ENCODE measurements around the gene SPINT2.

SPINT2 gene

DNA sequence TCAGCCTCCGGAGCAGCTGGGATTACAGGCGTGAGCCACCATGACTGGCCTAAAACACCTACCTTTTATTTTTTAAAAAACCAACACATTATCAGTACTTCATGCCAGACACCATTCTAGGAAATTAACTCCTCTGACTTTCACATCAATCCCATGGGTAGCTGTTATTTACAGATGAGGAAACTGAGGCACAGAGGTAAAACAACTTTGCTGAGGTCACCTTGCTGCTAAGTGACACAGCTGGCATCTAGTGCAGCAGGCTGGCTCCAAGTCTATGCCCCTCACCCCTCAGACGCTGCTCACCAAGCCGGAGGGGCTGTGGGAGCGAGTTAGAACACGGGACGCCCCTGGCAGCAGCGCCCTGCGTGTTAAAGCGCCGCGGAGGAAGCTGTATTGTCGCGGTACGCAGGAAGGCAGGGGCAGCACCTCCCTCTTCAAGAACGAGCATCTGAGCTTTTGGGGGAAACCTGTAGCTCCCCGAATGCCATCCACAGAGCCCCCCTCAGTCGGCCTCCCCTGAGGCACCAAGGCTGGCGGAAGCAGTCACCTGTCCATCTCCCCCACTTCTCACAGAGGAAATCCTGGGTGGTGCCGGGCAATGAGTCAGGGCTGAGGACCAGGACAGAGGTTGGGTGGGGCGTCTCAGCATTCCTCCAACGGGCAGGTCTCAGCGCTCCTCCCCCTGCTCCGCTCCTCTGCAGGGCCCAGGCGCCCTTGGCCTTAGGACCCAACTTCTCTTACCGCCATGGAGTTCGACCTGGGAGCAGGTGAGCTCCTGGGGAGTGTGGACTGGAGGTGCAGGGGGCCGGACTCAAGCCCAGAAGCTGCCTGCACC, 39.4 kb downstream of the SPINT2 start, which contains the start of gene C19orf33:
Gene C19orf33 (plus strand): TSS at position 735 of the 835 bp plus-strand sequence. CDS start 11 bp downstream, at position 746.
- no peak for DNase-seq

DNA sequence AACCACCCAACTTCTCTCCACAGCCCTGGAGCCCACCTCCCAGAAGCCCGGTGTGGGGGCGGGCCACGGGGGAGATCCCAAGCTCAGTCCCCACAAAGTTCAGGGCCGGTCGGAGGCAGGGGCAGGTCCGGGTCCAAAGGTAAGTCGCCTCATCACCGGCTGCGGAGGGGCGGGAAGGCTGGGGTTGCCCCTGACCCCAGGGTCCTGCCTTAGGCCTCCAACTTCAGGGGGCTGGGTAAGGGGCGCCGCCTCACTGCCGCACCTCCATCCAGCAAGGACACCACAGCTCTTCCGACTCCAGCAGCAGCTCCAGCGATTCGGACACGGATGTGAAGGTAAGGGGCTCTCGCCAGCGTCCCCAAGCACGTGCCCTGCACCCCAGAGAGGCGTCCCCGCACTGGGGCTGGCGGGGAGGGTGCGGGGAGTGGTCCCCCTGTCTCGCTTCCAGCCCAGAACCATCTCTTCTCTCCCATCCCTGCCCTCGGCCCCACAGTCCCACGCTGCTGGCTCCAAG, 40.0 kb downstream of the SPINT2 start:
- no peak for DNase-seq

DNA sequence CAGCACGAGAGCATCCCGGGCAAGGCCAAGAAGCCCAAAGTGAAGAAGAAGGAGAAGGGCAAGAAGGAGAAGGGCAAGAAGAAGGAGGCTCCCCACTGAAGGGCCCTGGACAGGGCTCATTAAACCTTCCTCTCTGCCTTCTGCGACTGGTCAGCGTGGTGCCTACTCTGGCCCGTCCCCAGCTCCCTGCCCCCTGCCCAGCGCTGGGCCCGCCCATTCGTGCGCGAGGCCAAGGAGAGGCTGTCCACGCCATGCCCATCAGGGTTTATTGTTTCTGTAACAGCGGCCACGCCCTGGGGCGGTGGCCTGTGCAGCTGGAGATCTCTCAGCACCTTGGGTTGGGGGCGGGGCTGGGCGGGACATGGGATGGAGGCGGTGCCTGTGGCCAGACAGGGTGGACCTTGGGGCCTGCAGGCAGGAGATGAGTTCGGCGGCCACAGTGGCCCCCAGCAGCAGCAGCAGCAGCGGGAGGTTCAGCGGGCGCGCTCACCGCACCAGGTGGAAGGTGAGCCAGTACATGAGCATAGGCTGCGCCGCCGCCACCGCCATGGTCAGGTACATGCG, 40.6 kb downstream of the SPINT2 start:
- DNase-seq, result no peak

DNA sequence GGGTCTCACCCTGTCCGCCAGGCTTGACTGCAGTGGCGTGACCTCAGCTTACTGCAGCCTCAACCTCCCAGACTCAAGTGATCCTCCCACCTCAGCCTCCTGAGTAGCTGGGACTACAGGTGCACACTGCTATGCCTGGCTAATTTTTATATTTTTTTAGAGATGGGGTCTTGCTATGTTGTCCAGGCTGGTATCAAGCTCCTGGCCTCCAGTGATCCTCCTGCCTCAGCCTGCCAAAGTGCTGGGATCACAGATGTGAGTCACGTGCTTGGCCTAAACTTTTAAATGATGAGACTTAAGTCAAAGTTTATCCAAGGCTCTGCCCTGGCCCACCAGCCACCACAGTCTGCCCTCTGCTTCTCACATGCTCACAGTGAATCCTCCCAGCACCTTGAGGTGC, 41.9 kb downstream of the SPINT2 start:
- DNase-seq, result no peak

DNA sequence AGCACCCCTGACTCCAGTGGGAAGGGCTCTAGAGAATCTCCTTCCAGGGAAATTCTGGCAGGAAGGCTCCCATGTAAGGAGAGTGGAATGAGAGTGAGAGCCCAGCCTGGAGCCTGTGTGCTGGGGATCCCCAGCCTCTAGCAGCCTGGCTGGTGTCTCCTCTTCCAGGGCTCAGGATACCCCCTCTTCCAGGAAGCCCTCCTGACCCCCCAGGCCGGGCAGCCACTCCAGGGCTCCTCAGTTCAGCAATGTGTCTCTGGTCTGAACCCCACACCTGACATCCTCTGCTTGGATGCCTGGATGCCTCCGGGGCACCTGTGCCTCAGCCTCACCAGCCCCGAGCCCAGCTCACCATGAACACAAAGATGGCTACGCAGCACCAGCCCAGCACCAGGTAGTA, 42.7 kb downstream of the SPINT2 start:
- no peak for DNase-seq

DNA sequence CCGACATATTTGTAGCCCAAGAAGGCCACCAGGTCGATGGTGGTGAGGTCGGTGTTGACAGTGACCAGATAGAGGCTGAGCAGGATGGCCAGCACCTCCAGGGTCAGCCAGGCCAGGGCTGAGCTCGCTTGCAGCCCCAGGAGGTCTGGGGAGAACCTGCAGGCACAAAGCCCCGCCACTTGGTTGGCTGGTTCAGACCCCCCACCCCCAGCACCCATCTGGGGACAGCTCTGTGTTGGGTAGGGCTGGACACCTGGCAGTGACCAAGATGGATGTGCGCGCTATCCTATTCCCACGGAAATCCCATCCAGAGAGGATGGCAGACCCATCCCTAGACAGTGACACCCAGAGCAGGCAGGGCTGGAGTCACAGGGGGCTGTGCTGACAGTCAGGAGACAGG, 43.2 kb downstream of the SPINT2 start:
- DNase-seq, result no peak

DNA sequence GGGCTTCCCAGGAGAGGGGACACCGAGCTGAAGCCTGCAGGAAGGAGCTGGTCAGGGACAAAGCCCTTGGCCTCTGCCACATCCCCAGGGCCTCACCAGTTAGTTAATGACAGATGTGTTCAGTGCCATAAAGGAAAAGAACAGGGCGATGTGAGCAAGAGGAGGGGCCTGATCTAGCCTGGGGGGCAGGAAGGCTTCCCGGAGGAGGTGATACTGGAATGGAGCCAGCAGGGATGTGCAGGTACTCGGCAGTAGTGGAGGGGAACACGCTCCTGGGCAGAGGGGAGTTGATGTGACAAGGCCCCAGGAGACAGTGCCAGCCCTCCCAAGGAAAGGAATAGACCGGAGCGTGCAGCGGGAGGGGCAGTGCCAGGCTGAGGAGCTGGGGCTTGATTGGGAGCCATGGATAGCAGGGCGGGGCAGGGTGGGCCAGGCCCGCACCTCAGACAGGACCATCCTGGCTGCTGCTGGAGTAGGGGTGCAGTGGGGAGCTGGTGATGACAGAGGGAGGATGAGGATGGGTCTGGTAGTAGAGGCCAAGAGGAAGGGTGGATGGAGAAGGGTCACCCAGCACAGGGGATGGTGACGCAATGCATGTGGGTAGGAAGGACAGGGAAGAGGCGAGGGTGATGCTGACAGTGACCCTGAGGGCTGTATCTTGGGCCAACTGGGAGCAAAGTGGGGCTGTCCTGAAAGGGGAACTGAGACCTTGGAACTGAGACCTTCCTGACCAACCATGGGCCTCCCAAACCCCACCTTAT, 43.8 kb downstream of the SPINT2 start:
- no peak for DNase-seq

DNA sequence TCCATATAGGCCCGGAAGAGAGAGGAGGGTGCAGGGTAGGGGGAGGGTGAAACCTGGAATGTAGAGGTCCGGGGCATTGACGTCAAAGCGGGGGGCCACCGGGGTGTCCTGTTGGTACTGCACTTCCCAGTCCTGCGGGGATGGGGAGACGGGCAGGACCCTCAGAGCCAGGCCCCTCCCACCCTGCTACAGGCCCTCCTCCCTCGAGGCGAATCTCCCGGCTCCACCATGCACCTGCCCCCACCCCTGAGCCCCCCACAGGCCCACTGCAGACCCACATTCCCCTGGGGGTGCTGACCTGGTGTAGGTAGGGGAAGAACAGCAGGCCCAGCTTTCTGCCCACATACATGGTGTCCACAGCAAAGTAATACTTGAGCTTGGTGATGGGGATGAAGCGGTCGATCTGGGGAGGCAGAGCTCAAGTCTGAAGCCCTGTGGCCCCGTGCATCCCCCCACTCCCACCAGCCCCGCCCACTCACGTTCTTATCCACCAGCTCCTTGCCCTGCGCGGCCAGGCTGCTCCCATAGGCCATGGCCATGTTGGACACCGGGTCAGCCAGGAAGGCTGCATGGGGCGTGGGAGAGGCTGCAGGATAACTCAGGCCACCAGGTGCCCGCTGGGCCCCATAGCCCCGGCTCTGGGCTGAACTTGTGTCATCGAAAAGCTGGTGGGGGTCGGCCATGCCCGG, 44.7 kb downstream of the SPINT2 start:
- no peak for DNase-seq

DNA sequence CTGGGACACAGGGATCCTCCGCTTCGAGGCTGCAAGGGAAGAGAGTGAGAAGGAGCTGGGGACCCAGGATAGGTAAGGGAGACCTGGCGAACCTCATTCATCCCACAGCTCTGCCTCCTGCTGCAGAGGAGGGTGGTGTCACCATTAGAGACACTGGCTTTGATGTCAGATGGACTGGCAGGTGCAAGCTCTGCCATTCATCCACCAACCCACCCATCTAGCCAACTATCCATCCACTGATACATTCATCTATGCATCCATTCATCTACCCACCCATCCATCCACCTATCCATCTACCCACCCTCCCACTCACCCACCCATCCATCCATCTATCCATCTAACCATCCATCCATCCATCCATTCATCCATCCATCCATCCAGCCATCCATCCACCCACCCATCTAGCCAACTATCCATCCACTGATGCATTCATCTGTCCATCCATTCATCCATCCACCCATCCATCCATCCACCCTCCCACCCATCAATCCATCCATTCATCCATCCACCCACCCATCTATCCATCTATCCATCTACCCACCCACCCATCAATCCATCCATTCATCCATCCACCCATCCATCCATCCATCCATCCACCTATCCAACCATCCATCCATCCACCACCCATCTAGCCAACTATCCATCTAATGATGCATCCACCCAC, 45.4 kb downstream of the SPINT2 start:
- no peak for DNase-seq

DNA sequence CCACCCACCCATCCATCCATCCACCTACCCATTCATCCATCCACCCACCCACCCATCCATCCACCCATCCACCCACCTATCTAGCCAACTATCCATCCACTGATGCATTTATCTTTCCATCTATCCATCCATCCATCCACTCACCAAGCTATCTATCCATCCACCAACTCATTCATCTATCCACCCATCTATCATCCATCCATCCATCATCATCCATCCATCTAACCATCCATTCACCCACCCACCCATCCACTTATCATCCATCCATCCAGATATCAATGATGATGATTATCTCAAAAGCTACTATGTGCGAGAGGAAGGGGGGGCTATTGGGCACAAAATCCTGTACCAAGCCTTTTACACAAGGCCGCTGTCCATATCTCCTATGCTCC, 45.9 kb downstream of the SPINT2 start:
- DNase-seq, result no peak

DNA sequence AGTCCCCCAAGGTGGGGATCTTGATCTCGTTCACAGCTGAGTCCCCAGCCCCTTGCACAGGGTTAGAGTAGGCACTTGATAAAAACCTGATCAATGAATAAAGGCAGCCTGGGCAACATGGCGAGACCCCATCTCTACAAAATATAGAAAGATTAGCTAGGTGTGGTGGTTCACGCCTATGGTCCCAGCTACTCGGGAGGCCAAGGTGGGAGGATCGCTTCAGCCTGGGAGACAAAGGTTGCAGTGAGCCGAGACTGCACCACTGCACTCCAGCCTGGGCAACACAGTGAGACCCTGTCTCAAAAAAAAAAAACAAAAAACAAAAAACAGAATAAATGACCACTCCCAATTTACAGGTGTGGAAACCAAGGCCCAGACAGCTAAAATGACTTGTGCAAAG, 46.6 kb downstream of the SPINT2 start:
- DNase-seq, result no peak

DNA sequence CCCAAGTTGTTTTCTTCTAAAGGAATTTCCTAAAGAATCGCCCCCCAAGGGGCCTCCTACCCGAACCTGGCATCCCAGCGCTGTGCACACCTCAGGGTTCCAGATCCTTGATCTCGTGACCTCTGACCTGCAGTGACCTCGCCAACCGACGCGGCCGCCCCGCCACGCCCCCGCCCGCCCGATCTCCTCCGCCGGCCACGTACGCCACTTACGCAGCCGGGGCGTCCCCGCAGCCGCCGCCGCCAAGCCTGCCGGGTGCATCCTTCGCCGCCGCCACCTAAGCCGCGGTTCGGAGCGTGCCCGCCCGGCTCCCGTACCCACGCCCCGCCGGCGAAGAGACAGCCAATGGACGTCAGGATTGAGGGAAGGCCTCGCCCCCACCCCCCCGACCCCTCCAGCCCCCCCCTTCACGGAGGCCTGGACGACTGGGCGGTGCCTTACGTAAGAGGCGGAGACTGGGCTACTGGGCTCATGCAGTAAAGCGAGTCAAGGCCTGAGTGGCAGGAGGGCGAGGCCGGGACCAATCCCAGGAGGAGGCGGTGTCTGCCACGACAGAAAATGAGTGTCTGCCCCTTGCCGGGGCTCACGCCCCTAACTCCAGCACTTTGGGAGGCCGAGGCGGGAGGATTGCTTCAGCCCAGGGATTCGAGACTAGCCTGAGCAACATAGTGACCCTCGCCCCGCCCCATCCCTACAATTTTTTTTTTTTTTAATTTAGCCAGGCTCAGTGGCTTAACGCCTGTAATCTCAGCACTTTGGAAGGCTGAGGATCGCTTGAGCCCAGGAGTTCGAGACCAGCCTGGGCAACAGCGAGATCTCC, 51.5 kb downstream of the SPINT2 start, which contains the start of gene YIF1B:
Gene YIF1B (minus strand): TSS at position 291 of the 820 bp plus-strand sequence. CDS start 30 bp downstream, at position 261.
- peak; percentile 92 to 96 (median 96) for DNase-seq

DNA sequence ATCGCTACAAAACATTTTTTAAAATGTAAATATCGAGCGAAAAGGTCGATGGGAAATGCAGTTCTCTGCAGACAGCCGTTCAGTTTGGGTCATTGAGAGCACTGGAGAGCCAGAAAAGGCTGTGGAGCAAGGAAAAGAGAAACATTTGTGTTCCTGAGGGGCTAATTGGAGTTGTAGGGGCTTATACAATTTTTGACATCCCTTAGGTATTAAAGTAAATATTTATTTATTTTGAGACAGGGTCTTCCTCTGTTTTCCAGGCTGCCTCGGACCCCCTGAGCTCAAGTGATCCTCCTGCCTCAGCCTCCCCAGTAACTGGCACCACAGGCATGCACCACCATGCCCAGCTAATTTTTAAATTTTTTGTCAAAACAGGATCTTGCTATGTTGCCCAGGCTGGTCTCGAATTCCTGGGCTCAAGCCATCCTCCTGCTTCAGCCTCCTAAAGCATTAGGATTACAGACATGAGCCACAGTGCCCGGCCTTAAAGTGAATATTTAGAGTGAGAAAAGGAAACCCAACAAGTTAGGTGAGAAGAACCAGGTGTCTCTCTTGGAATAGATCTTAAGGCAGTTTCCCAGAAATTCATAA, 52.2 kb downstream of the SPINT2 start:
- no peak for DNase-seq

DNA sequence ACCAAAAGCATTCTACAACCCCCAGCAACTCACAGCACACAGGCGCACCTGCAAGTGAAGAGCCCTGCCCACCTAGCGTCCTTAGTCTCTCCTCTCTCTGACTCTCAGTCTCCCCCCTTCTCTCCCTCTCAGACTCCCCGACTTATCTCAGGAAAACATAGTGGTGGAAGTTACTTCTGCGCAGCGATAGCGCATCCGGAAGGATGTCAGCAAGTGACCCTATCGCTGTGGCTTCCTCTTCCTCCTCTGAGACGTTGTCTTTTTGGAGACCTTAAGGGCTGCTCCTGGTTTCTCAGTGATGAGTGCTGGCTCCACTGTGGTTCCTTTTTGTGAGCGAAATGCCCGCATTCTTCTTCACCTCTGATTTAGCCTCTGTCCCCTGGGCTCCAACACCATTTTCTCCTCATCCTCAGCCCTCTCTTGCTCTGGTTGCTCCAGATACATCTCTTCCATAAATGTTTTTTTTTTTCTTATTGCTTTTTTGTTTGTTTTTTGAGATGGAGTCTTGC, 52.8 kb downstream of the SPINT2 start:
- peak in 5 of 6 experiments; percentile 4 to 44 (median 18) for DNase-seq

DNA sequence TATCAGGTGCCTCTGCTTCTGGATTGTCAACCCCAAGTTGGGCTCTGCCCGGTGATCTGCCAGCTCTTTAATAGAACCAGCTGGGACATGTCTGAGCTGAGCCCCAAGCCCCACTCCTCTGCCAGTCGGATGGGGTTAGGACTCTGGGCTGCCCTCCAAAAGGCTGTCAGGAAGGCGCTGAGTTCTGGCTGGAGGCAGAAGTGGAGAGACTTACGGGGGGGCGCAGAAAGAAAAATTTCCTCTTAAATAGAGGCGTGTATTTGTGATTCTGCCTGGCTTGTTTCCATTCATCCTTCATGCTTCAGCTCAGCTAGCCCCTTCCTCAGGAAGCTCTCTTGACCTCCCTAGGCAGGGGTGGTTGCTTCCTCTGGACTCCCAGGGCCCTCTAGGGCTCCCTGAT, 54.3 kb downstream of the SPINT2 start:
- no peak for DNase-seq

DNA sequence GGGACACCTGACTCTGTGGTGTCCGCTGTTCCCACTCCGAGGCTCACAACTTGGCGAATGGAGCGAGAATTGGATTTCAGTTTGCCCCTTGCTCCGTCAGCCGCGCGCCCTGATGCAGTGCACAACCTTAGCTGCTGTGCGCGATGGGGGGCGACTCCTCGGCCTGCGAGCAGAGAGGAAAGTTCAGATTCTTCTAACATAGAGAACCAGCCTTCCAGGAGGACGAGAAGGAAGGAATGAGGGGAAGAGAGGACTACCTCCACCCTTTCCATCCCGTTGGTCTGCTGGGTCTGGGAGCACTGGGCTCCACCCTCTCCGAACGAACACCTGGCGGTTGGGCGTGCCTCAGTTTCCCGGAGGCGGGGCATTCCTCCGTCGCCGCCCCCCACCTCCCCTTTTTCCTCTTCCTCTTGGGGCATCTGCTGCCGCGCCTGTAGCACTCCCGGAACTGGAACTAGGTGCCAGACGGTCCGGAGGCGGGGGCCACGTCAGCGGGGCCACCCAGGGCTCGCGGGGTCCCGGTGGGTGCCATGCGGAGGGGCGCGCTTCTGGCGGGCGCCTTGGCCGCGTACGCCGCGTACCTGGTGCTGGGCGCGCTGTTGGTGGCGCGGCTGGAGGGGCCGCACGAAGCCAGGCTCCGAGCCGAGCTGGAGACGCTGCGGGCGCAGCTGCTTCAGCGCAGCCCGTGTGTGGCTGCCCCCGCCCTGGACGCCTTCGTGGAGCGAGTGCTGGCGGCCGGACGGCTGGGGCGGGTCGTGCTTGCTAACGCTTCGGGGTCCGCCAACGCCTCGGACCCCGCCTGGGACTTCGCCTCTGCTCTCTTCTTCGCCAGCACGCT, 55.3 kb downstream of the SPINT2 start, which contains the start of gene KCNK6:
Gene KCNK6 (plus strand): TSS at position 425 of the 838 bp plus-strand sequence. CDS start 106 bp downstream, at position 531.
- peak in 5 of 6 experiments; percentile 7 to 58 (median 30) for DNase-seq

DNA sequence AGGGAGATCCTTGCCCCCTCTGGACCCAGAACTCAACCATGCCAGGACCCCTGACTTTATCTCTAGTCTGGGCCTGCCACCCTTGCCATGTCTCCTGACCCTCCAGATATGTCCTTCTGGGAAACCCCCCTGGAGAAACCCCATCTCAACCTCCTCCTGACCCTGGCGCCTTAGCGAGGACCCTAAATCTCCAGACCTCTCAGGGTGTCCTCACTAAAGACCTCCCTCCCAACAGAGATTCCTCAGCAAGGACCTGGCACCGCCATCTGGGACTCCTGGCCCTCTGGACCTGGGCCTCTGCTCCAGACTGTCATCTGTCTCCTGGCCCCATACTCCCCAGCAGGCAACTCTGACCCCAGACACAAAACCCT, 56.6 kb downstream of the SPINT2 start:
- peak in 1 of 6 experiments; percentile 7 for DNase-seq

DNA sequence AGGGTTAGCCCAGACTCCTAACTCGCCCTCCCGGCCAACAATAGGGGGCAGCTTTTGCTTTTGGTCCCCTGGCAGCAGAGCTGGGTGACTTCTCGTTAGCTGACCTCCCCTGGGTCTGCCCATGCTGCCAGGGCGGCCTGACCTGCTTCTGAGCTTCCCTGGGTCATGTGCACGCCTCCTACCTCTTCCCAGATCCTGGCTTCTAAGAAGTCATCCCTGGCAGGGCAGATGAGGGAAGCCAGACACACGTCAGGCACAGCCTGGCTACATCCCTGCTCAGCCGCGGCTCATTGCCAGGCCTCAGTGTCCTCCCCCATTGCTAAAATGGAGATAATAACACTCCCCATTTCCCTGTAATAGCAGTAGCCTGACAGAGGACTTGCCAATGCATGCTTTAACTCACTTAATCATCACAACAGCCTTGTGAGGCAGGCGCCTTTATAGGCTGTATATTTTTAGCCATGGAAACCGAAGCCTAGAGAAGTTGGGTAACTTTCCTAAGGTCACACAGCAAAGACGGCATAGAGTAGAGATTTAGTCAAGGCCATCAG, 57.3 kb downstream of the SPINT2 start:
- no peak for DNase-seq

DNA sequence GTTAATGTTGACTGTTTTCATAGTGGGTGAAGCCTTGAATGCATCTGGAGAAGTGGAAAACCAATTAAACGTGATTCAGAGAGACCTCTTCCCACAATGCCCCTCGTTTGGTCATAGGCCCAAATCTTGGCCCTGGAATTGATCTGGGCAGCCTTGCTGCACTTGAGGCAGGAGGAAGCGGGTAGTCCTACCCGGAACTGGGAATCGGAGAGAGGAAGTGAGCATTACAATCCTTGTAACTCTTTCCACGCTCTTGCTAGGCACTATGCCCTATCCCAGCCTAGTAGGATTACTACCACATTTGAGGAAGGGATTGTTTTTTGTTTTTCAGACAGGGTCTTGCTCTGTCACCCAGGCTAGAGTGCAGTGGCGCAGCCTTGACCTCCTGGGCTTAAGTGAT, 58.9 kb downstream of the SPINT2 start:
- no peak for DNase-seq
